HG03342 (cell line): Measurements from ENCODE around the gene PLCXD3.
"Not testable (repeated sequence)": the region's sequence is repeated elsewhere in the genome, so short reads cannot be mapped to it uniquely, and the experiment has no call there.

Source experiments
- ATAC-seq: cut with Tn5 transposase; IDR thresholded peaks from one replicate; pipeline ENCODE4 v1.9.1; 2021; ENCODE audit warnings: mild to moderate bottlenecking, moderate library complexity; ENCODE audit not compliant: unreplicated experiment

Gene PLCXD3

DNA sequence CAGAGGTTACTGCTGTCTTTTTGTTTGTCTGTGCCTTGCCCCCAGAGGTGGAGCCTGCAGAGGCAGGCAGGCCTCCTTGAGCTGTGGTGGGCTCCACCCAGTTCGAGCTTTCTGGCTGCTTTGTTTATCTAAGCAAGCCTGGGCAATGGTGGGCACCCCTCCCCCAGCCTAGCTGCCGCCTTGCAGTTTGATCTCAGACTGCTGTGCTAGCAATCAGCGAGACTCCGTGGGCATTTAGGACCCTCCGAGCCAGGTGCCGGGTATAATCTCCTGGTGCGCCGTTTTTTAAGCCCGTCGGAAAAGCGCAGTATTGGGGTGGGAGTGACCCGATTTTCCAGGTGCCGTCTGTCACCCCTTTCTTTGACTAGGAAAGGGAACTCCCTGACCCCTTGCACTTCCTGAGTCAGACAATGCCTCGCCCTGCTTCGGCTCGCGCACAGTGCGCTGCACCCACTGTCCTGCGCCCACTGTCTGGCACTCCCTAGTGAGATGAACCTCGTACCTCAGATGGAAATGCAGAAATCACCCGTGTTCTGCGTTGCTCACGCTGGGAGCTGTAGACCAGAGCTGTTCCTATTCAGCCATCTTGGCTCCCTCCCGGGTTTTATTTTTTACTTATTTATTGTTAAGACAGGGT, 16.8 kb downstream of the PLCXD3 start:
- ATAC-seq, result not testable (repeated sequence)

DNA sequence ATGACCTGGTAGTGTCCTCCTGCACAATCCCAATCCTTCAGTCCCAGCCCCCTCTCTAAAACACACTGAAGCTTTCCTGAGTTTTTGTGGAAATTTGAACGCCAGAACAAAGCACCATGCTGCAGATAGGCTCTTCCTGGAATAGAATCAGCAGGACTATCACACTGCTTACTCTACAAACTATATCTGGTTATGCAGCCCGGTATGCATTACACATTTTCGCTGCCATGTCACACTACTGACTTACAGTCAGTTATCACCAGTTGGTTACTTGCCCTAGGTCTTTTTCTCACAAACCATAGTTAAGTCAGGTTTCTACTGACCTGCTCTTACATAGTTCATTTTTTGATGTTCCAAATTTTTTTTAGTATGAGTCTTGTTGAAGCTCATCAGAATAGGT, 24.9 kb downstream of the PLCXD3 start:
- no peak for ATAC-seq

DNA sequence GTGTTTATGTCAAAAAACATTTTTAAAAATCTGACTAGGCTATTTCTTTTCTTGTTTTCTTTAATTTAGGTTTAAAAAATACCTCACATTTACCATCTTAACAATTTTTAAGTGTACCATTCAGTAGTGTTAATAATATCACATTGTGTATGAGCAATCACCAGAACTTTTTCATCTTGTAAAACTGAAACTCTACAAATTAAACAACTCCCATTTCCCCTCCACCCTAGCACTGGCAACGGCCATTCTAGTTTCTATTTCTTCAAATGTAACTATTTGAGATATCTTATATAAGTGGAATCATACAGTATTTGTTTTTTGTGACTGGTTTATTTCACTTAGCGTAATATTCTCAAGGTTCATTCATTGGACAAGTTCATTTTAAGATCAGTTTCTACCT, 27.7 kb downstream of the PLCXD3 start:
- no peak for ATAC-seq

DNA sequence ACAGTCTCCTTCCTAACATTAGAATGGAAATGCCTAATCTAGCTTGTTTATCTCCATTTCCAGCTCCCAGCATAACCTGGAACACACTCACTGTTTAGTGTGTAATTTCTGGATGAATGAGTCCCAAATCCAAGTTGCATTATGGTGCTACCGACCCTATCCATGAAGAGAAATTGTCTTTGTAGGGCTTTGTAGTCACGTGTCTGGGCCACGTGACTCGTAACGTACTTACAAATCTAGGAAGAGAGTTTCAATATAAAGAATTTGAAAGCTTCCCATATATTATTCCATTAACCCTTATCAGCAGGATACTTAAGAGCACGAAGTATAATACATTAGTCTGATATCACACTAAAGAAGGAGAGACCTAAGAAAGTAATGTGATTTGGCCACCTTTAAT, 28.2 kb downstream of the PLCXD3 start:
- no peak for ATAC-seq

DNA sequence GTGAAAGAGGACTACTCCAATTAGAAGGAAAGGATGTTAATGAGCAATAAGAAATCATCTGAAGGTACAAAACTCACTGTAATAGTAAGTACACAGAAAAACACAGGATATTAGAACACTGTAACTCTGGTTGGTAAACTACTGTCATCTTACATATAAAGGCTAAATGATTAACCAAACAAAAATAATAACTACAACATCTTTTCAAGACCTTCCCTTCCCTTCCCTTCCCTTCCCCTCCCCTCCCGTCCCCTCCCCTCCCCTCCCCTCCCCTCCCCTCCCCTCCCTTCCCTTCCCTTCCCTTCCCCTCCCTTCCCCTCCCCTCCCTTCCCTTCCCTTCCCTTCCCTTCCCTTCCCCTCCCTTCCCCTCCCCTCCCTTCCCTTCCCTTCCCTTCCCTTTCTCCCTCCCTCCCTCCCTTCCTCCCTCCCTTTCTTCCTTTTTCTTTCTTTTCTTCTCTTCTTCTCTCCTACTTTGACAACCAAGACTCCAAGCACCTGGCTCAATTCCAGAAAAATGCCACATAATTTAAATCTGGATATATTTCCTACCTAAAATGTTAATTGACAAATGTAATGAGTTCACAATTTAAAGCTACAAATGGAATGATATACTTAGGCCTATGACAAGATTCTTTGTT, 38.7 kb downstream of the PLCXD3 start:
- not testable (repeated sequence) for ATAC-seq

DNA sequence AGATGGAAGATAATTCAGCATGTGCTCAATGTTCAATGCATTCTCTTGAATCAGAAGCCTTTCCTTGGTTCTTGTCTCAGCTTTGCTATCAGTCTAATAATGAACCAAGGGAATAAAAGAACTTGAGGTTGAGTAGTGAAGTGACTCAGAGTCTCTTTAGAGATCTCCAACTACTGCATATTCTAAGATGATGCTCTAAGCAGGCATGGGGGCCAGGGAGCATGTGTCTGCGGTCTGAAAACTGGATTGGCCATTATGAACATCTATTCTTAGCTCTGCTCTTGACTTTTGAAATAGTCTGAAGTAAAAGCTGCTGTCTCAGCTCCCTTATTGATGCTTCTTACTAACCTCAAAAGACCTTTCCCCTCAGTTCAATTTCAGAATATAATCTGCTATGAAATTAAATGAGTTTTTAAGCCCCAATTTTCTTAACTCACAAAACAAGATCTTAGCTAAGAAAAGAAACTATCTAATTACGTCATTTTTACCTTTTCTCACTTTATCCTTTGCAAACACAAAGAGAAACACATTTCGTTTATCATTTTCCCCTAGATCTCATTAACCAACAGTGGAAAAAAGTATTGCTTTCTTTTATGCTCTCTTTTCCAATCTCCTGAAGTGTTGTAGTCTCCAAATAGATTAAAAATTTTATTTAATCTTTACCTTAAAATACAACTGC, 44.8 kb downstream of the PLCXD3 start:
- ATAC-seq, result no peak

DNA sequence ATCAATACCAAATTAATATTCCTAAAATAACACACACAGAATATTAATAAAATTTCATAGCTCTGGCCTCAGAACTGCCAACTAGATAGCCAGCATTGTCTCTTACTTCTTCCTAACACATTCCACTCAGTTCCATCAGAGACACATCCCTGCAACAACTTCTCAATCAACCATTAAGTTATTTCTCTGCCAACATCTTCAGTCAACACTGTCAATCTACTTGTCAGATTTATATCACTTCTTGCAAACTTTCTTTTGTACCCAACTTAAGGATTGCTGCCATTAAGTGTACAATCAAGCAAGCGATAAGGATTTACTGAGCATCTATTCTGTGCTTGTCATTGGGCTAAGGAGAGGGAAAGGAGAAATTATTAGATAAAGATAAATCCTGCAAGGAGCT, 50.8 kb downstream of the PLCXD3 start:
- no peak for ATAC-seq

DNA sequence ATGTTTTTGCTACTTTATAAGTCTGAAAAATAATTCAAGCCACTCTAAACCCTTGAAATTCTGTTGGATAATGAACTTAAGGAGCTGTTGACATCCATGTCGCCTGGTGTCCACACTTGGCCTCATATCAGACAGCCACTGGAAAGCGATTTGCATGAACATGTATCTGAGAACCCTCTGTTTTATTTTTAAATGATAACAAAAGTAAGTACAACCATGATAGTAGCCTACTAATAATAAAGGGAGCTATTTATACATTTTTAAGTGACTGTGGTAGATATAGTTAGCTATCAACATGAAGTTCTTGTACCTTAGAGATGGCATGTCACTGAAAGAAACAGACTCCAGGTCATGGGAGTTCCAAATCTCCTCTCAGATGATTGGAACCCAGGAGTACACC, 53.3 kb downstream of the PLCXD3 start:
- no peak for ATAC-seq

DNA sequence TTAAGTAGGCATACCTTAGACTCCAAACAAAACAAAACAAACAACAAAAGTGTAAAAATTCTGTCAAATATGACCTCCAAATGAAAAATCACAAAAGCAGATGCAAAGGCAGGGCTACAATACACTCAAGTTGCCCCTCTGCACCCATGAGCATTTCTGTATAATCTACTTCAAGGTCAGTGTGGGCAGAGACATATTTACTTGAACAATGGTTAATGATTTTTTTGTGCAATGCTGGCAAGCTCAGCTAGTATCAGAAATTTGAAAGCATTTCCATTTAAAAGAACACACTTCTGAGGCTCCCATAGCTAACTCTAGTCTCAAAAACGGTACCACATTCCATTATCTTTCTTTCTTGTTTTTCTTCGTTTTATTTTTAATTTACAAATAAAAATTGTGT, 57.9 kb downstream of the PLCXD3 start:
- no peak for ATAC-seq

DNA sequence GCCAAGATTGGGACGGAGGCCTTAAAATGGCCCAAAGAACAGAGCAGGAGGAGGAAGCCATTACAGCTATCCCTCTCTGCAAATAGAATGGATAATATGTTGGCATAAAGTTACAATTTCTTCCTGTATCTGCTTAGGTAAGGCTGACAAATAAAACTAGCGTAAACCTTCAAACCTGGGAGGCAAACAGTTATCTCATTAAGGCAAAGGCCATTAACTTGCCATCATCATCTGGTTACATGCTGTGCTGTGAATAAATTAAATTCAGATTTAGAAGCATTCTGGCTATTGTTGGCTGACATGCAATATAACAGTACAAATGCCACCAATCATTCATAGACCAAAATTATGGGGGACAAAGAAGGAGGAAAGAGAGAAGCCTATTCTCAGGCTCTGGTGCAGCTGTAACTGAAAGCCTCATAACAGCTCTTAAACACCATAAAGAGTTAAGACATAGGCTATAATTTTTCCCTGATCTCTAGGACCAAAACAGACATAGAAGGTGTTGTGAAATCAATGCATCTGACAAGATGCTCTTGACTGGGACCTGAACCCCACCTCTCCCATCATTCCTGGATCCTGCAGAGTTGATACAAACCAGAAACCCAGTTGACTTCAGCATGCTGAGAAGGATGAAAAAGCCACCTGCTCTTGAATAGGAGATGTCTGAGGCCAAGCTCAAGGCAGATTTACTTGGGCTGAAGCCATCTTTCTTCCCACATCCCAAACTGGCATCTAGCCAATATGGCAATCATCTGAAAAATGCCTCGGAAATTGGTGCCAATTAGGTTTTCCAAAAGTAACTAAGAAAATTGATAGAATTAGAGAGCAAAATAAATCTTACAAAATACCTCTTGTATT, 62.5 kb downstream of the PLCXD3 start:
- no peak for ATAC-seq

DNA sequence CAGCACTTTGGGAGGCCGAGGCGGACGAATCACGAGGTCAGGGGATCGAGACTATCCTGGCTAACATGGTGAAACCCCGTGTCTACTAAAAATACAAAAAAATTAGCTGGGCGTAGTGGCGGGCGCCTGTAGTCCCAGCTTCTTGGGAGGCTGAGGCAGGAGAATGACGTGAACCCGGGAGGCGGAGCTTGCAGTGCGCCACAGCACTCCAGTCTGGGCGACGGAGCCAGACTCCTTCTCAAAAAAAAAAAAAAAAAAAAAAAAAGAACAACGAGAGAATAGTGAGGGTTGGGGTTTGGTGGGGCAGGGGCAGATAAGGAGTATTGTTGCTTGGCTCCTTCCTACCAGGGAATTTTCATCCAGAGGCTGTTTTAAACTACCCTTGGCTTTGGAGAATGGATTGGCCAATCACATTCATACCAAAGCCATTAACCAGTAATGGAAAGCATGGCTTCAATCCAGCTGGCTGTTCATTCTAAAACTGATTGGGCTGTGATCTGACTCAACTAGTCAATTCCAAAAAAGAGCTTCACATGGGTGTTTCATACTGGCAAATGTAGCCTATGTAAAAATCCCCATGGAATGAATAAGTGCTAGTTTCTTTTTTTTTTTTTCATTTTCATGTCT, 64.4 kb downstream of the PLCXD3 start:
- no peak for ATAC-seq

DNA sequence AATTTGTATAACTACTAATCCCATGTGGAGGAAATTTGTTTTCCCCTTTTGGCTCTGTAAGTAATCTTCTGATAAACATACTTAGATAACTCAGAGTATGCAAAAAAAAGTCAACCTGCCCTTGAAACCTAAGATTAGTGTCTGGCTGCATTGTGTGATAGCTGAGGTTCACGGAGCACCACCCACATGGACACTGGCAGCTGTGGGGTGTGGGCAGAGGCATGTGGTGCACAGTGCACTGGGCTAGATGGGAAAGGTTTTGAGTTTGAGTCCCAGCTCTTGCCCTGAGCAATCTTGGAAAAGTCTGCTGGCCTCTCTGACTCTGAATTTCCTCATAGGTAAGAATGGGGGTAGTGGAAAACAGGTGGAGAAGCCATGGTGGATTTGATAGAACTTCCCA, 75.1 kb downstream of the PLCXD3 start:
- no peak for ATAC-seq

DNA sequence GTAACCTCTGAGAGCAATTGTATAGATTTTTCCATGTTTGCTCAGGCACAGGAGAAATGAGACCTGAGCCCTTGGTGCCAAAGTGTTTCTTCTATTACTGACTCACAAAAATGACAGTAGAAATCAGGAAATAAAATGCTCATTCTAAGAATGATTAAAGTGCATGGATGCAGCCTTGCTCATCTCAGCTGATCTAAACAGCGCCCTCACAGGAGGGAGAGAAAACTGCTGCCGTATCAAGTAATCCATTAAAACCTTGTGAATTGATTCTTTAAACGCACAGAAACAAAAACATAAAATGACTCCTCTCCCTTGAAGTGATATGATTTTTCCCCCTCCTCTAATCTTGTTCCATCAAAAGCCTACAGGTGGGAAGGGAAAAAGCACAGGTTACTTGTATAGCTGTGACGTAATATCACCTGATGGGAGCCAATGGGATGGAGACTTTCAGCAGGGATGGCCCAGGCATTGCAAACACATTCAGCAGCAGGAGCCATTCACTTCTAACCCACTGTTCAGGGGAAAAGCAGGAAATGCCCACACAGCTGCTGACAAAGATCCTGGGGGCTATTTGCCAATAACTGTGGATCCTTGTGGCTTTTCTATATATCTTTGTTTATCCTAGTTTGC, 76.7 kb downstream of the PLCXD3 start:
- ATAC-seq, result peak; percentile 57

DNA sequence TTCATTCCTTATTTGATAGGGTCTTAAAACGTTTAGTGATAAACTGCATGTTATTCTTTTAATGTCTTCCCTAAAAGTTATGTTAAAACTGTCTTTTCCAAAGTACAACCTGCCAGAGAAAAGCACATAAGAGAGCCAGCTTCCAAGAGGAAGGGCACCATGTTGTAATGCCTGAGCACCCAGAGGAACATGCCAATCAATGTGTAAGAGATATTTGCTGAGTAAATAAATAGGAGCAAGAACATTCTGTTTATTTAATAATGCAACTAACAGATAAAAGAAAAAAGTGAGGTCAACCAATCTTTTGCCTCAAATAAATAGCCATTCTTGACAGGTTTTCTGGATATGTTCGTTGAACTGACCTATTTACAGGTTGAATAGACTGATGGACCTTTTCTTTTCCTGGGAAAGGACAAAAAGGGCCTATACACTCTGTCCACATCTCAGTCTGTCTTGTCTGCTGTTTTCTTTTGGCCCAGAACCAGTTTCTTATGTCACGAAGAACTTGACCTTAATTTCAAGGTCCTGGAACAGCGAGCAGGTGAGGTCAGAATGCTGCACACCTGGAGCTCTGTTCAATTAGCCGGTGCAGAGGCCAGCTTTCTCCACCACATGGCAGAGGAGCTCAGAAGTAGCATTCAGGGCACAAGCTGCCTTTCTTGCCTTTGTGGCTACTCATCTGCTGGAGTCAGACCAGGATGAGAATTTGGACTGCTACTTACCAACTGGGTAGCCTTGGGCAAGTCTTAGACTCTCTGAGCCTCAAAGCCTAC, 77.7 kb downstream of the PLCXD3 start:
- no peak for ATAC-seq

DNA sequence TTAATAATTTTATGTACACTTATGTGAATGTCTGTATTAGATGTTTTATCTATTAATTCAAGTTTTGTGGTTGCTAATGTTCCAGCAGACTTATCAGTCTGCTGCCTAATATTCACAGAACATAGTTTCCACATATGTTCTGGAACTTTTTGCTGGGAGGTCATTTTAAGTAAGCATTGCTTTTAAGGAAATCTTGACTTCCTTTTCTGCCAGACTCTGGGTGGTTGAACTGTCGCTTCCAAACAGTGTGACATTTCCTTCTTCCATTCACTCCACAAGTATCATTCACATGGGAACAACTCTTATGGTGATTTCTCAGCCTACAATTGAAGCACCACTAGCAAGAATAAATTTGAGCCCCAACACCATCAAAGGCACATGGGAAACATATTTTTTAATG, 82.9 kb downstream of the PLCXD3 start:
- ATAC-seq, result no peak

DNA sequence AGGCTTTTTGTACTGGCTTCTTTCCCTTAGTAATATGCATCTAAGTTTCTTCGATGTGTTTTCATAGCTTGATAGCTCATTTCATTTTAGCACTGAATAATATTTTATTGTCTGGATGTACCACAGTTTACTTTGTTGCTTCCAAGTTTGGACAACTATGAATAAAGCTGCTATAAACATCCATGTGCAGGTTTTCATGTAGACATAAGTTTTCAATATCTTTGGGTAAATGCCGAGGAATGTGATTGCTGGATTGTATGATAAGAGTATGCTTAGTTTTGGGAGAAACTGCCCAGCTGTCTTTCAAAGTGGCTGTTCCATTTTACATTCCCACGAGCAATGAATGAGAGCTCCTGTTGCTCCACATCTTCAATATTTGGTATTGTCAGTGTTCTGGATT, 84.7 kb downstream of the PLCXD3 start:
- no peak for ATAC-seq

DNA sequence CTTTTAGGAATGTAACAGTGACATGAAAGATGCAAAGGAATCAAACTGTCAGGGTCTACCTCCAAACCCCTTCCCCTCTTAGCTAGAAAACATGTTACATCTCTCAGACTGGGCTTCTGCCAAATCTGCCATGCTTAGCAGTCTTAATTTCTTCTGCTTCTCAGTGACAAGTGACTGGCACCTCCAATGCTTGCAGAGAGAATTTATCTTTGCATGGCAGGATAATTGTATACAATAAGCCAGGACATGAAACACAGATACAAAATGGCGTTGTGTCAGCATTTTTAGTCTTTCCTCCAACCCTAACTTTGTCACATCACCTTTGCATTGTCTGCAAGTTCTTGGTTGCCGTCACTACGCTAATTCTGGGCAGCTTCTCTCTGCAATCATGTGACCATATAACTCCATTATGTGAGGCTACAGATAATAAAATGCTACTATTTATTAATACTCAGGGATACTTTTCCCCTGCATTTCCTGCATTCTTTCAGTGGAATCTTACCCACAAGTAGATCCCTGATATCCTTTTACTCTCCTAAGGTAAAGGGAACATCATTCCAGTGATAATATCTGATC, 89.8 kb downstream of the PLCXD3 start:
- no peak for ATAC-seq

DNA sequence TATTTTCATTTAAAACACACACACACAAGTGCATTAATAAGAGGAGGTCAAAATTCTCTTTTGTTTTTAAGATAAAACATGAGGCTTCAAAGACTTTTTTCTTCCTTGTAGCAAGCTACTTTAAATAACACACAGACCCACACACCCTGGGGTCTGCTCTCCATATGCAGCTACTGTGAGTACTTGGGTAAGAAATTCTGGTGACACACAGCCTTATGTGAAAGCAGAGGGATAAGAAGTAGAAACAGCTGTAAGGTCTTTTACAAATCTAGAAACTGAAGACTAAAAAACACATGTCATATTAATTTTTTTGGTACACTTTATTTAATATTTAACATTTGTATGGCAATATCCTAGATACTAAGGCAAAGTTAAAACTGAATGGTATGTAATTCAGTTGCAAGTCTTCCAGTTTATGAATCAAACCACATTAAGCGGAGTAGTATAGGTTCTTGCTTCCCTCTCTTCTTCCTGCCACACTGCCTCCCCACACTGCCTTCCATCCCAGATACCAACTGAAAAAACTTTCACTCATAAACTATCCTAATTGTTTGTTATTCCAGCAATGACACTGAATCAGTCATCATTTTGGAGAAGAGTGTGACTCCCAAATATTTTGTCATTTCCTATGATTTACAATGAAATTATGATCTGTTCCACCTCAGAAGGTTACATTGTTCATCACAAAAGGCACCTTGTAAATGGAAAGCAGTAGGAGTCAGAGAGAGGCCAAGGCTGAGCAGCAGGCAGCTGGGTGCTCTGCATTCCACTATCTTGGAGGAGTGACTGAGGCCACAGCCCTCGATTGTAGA, 92.0 kb downstream of the PLCXD3 start:
- ATAC-seq, result no peak

DNA sequence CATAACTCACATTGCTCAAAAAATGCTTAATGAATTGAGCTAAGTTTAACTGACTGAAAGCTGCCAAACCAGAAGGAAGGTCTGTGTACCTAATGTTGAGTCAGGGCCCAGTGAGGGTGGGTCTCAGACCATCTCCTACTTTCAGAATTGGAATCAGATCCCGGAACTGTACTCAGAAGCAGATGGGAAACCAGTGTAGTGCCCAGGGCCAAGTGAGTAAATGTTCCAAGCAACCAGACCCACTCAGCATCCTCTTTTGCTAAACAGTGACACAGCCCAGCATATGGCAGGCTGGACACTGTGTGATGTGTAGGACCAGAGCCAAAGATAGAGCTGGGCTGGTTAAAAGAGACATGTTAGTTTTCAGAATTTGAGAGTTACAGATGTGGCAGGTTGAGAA, 94.1 kb downstream of the PLCXD3 start:
- no peak for ATAC-seq
